DND-41 (cell line): ENCODE measurements around the gene DHX58.

Experiments
- ATAC-seq: fragments of 200-7000 bp; cut with Tn5 transposase; 3 replicates; pipeline ENCODE4 v1.9.1; 2021; ENCODE audit warnings: low read depth; ENCODE audit not compliant: insufficient read depth
- DNase-seq: peaks from one replicate; pipeline ENCODE4 v3.0.0-alpha.2; 2020
- H2AFZ ChIP-seq: 2 replicates; pipeline ENCODE4 v1.6.0; 2012; ENCODE audit warnings: low read depth, low read length
- H3K27ac ChIP-seq: 2 replicates; pipeline ENCODE4 v1.5.1; 2012; ENCODE audit warnings: low read length, inconsistent platforms
- H3K27me3 ChIP-seq: fragments of 200-600 bp; sonication (generic); 2 replicates; pipeline ENCODE4 v1.6.0; 2012; ENCODE audit warnings: low read length, mild to moderate bottlenecking, inconsistent platforms; ENCODE audit not compliant: insufficient read depth, poor library complexity
- H3K36me3 ChIP-seq: 2 replicates; pipeline ENCODE4 v1.5.1; 2012; ENCODE audit warnings: low read length, inconsistent platforms; ENCODE audit not compliant: insufficient read depth
- H3K4me1 ChIP-seq: 2 replicates; pipeline ENCODE4 v1.5.1; 2012; ENCODE audit warnings: mild to moderate bottlenecking, low read length; ENCODE audit not compliant: insufficient read depth
- H3K4me2 ChIP-seq: 2 replicates; pipeline ENCODE4 v1.6.0; 2012; ENCODE audit warnings: mild to moderate bottlenecking, moderate library complexity, low read length, inconsistent platforms; ENCODE audit not compliant: insufficient read depth
- H3K4me3 ChIP-seq, 2 experiments: fragments of 200-600 bp in 1 of 2; shearing (Covaris generic) in 1 of 2; 2 replicates each; pipeline ENCODE4 v1.5.1; 2012 to 2016; ENCODE audit warnings: inconsistent platforms in 2 of 2, low read length in 2 of 2, mild to moderate bottlenecking in 2 of 2, low read depth in 1 of 2, moderate library complexity in 1 of 2
- H3K79me2 ChIP-seq: 2 replicates; pipeline ENCODE4 v1.6.0; 2012; ENCODE audit warnings: low read length, inconsistent platforms; ENCODE audit not compliant: insufficient read depth
- H3K9ac ChIP-seq: 2 replicates; pipeline ENCODE4 v1.6.0; 2012; ENCODE audit warnings: low read depth, mild to moderate bottlenecking, inconsistent platforms, low read length, moderate library complexity
- H3K9me3 ChIP-seq: 2 replicates; pipeline ENCODE4 v1.5.1; 2012; ENCODE audit warnings: low read length, moderate library complexity, mild to moderate bottlenecking, inconsistent platforms; ENCODE audit not compliant: insufficient read depth, severe bottlenecking
- H4K20me1 ChIP-seq: 2 replicates; pipeline ENCODE4 v1.6.0; 2012; ENCODE audit warnings: low read length; ENCODE audit not compliant: insufficient read depth
- CTCF ChIP-seq: IDR thresholded peaks from 2 replicates; pipeline ENCODE4 v1.5.1; 2012; ENCODE audit warnings: borderline replicate concordance, low read length, moderate library complexity, mild to moderate bottlenecking; ENCODE audit not compliant: poor library complexity, severe bottlenecking; ENCODE audit errors: extremely low read depth
- EZH2 ChIP-seq: IDR thresholded peaks from 3 replicates; pipeline ENCODE4 v1.6.1; 2012; ENCODE audit warnings: borderline replicate concordance, low read depth, mild to moderate bottlenecking, moderate library complexity, low read length, inconsistent platforms; ENCODE audit not compliant: severe bottlenecking

Gene DHX58

DNA sequence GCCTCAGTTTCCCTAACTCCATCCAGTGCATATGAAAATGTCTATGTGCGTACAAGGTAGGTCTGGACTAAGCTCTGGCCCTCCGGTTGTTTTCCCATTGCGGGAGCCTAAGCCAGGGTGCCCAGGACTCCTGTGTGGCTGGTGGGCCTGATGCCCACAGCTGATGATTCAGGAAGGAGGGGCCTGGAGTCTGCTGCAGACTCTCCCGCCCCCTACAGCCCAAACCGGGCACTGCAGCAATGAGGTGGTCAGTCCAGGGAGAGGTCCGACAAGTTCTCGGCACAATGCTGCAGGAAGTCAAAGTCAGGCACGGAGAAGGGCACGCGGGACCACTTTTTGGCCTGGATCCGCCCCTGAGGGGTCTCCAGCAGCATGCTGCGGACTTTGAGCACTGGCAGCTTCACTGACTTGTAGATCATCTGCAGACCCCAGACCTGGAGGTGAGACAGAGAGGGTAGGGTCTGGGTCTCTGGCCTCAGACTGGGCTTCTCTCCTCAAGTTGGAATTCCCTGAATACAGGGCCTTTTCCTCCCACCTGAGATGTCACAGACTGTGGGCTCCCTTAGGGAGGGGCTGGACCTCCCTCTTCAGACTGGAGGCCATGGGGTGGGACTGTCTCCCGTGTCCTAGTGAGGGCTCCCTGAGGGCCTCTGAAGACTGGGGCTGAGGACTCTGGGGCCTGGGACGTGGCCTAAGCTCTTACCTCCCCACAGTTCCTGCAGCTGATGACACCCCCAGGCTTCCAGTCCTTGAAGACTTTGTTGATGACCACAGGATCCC lies 10.8 kb downstream of the DHX58 start:
- ATAC-seq (peak; percentile 68; the same call in 1 of the 3 replicates), DNase-seq (peak; percentile 53)
- Histone ChIP-seq H4K20me1 (no peaks in the 10 kb centered on the region), H3K27me3 (no peaks in the 10 kb centered on the region), H3K36me3 (no peaks in the 10 kb centered on the region), H2AFZ (no peak overlapping the region), H3K79me2 (no peaks in the 10 kb centered on the region), H3K4me1 (no peaks in the 10 kb centered on the region), H3K9ac (no peak overlapping the region), H3K9me3 (no peaks in the 10 kb centered on the region), H3K4me2 (no peak overlapping the region), H3K4me3 (no peak overlapping the region), H3K27ac (no peak overlapping the region)
- peak; percentile 87 for TF ChIP-seq CTCF
- no peak for TF ChIP-seq EZH2

DNA sequence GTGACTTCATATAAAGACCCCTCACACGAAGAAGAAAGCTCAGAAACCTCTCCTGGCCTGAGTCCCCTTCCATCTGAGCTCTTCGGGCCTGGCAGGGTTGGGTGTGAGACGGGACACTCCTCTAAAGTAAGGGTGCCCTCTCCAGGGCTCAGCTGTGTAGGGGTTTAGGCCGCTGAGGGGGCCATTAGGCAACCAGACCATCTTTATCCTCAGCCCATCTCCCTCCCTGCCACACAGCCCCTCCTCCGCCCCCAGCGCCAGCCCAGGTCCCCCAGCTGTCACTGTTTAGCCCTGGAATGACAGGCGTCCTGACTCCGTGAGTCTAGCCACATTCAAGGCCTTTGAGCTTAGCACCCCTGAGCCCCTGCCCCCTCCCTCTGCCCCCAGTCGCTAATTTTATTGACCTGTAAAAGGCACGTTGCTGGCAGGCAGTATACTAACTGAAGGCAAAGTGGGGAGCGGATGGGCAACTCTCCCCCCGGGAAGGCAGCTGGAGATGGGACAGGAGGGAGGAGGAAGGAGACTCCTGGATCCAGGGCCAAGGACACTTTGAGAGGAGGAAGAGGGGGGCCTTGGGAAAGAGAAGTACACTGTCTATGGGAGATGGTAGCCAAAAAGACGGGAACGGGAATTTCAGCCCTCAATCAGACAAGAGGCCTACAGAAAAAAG lies 13.6 kb downstream of the DHX58 start:
- H3K27ac ChIP-seq = no peak overlapping the region
- H3K9ac ChIP-seq = no peak overlapping the region
- no peaks in the 10 kb centered on the region for H3K27me3 ChIP-seq
- DNase-seq (no peak), ATAC-seq (no peak)
- H3K9me3 ChIP-seq = no peaks in the 10 kb centered on the region
- no peaks in the 10 kb centered on the region for H3K79me2 ChIP-seq
- H4K20me1 ChIP-seq = no peaks in the 10 kb centered on the region
- no peak overlapping the region for H3K4me2 ChIP-seq
- H3K4me3 ChIP-seq = no peak overlapping the region
- H3K36me3 ChIP-seq = no peaks in the 10 kb centered on the region
- H2AFZ ChIP-seq = no peak overlapping the region
- no peaks in the 10 kb centered on the region for H3K4me1 ChIP-seq
- TF ChIP-seq CTCF (no peak), EZH2 (no peak)

DNA sequence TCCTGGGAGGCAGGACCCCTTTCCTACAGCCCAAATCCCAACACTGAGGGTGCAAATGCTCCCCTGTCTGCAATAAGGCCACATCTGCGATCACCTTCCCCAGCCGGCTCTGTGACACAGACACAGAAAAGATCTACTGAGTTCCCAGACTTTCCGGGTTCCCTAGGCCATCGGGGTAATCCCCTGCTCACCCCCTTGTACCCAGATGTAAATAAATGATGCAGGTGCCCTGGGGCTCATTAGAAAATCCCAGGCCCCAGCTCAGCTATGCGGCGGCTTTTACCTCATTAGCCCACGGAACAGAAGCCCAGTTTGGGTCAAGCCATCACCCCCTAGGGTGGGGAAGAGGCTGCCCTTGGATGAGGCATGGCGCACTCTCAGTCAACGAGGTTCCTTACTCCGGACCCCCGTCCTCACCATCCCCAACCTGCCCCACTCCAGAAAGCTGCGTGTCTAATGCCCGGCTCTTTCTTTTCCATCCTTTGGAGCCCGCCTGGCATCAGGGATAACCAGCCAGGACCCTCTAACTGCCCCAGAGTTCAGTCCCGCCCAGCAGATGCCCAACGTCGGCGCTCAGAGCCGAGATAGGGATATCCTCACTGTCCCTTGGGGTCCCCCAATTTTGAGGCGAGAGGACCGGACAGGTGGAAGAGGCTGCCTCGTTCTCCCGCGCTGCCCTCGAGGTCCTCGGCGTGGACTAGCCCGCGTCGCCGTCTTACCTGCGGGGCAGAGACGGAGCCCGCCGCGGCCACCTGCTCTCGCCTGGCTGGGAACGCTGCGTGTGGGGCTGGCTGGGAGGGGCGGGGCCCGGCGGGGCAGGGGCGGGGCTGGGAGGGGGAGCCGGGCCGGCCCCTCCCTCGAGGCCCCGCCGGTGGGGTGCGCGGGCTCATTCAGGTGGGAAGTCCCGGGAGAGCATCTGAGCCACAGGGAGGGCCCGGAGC lies 14.6 kb downstream of the DHX58 start, which contains the start of gene ZNF385C:
ZNF385C (minus strand) TSS at position 783 of the 941 bp plus-strand sequence. CDS start 35,417 bp downstream, outside the sequence.
- Histone ChIP-seq H3K4me3 (no peak within 1 kb of the TSS), H2AFZ (no peak within 1 kb of the TSS)

More for the DNA sequence above, 14.6 kb downstream of the DHX58 start, which contains the start of gene ZNF385C:
- Histone ChIP-seq H3K36me3 (no peaks in the 10 kb centered on the region), H3K79me2 (no peaks in the 10 kb centered on the region), H3K4me2 (no peak within 1 kb of the TSS), H3K27ac (no peak within 1 kb of the TSS), H3K4me1 (no peaks in the 10 kb centered on the region), H3K27me3 (no peaks in the 10 kb centered on the region), H3K9me3 (no peaks in the 10 kb centered on the region), H3K9ac (no peak within 1 kb of the TSS), H4K20me1 (no peaks in the 10 kb centered on the region)
- no peak for ATAC-seq
- DNase-seq = no peak
- TF ChIP-seq EZH2 (no peak), CTCF (no peak)
